HG03432 (cell line): ENCODE measurements around the gene IMPG2.
"Not testable (repeated sequence)": the region's sequence is repeated elsewhere in the genome, so short reads cannot be mapped to it uniquely, and the experiment has no call there.

Source experiments
- ATAC-seq: cut with Tn5 transposase; IDR thresholded peaks from one replicate; pipeline ENCODE4 v1.9.1; 2021; ENCODE audit warnings: mild to moderate bottlenecking, moderate library complexity; ENCODE audit not compliant: unreplicated experiment

IMPG2 gene

DNA sequence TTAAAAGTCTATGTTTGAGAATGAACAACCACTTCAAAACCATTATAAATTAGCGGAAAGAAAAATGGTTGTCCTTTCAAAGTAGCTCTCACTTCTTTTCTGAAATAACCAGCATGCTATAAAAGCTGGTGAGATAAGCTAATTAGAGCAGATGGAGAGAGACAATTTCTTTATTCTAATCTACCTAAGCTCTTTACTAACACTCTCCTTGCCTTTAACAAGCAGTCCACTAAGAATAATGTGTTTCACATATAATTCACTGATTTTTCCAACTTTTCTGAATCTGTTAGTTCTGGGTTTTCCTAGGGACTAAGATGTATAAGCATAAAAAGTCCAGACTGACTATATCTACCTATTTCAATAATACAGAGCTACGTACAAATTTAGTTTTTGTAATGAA, at the start of gene IMPG2:
IMPG2 (minus strand) TSS at position 101 of the 400 bp plus-strand sequence. CDS start 203 bp downstream, outside the sequence.
- ATAC-seq = no peak

GRCh38 chr3:101362406-101362805, 42.0 kb upstream of the IMPG2 start:
- no peak for ATAC-seq

DNA sequence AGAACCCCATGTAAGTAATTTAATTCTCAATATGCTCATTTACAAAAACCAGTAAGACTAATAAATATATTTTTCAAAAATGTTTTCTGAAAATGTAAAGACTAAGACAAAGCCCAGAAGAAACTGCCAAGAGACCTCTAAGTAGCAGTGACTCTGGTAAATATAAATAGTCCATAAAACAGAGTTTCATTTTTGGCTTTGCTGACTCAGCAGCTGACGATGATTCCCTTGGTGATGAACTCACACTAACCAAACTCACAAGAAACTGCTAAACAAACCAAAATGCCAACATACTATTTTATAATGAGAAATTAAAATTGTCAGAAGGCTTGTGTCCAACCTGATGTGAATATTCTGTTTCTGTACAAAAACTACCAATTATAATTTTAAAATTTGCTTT, 31.5 kb upstream of the IMPG2 start:
- no peak for ATAC-seq

GRCh38 chr3:101340591-101340990, 20.2 kb upstream of the IMPG2 start:
- ATAC-seq = no peak

- ATAC-seq = no peak
Observed at GRCh38 chr3:101333883-101334282, 13.5 kb upstream of the IMPG2 start.

DNA sequence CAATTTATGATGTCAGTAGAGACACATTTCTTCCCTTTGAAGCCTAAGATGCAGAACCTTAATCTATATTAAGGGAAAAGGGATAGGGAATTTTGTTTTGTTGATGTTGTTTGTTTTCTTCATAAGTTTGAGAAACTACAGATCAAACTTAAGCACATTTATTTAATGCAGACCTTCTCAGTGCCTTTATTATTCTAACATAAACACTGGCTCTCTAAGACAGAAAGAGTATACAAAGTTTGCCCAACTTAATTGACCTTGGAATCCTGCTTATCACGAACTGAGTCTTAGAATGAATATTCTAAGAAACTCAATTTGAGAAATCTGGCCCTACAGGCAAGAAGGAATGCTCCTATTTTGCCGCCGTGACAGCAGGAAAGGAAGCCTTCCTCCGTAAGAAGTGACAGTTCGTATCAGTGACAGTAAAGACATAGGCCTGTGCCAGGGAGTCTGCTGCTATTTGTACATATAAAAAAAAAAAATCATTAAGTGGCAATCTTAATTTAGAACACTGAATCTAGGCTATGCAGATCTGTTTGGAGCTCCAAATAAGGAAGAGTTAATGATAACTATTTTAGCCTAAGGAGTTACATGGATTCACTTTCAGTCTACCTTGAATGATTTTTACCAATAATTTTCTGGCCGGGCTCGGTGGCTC, 8.8 kb upstream of the IMPG2 start:
- ATAC-seq = no peak

GRCh38 chr3:101325393-101326134, 5.2 kb upstream of the IMPG2 start:
- no peak for ATAC-seq

DNA sequence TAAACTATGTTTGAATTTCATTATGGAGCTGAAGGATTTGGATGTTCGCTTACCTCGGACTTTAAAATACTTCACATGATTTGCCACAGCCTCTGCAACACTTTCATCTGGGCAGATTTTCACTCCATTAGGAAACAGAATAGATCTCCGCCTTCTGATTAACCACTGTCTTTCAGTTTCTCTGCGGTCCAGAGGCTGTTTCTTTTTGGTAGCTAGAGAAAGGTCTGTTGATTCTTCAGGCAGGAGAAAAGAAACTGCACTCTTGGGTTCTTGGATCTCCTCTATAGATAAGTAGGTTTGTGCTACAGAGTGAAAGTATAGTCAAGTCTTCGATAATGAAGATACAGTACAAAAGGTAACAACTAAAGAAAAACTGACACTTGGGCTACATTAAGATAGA, 844 bp downstream of the IMPG2 start:
- no peak for ATAC-seq

- ATAC-seq = no peak
Observed at GRCh38 chr3:101312545-101312944, 7.8 kb downstream of the IMPG2 start.

DNA sequence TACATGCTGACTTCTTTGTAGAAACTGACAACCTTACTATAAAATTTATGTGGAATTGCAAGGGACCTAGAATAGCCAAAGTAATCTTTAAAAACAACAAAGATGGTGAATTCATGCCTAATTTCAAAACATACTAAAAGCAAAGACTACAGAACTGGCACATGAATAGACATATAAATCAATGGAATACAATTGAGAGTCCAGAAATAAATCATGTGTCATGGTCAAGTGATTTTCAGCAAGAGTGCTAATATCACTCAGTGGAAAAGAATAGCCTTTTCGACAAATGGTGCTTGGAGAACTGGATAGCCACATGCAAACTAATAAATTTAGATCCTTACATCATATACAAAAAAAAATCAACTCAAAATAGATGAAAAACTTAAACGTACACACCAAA, 8.7 kb downstream of the IMPG2 start:
- no peak for ATAC-seq

DNA sequence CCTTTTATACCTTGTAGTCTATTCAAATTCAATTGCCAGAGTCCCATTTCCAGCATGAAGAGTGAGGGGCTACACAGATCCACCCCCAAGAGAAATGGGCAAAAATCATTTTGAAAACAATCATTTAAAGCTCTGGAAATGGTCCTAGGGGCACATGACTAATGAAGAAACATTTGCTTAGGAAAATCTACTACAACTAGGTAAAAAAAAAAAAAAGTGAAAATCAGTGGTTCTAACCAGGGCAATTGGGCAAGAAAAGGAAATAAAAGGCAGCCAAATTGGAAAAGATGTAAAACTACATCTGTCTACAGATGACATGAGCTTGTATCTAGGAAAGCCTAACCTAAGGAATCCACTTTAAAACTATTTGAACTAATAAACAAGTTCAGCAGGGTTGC, 9.4 kb downstream of the IMPG2 start:
- ATAC-seq = no peak

GRCh38 chr3:101308147-101308772, 12.1 kb downstream of the IMPG2 start:
- ATAC-seq = not testable (repeated sequence)

DNA sequence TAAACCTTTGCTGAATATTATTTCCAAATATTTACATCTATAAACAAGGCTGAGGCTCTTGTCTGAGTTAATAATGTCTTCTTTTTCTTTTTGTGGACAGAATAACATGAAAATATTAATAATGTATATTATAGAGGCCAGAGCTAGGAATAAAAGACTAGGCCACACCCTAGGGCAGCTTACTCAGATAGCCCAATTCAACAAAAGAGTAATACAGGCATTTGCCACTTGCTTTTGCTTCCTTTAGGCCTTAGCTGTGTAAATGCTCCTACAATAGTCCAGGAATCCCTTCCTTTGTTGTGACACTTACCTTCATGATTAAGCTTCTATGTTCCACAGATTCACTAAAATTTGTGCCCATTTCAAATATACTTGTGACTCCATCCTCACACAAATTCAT, 16.5 kb downstream of the IMPG2 start:
- no peak for ATAC-seq

DNA sequence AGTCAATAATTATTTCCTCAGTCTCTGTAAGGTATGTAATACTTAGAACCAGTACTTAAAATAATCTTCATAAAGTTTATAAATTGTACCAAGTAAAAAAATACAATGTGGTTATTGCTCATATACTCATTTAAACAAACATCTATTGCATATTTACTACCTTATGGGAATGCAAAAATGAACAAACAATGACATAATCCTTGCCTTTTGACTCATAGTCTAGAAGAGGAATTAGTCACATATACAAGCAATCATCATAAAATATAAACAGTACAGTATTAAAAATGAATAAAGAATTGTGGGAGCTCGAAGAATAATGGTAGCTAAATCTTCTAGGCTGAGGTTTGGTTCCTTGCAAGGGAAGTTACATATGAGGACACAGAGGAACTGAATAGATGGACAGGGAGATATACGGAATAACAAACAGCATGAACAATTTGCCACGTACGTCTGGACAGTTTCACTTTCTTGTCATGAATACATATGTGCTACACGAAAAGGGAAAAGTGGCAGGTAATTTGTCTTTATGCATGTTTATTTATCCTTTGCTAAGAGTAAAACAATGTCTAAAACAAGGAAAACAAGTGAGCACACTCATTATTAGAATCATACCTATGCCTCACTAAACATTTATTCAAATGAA, 17.2 kb downstream of the IMPG2 start:
- no peak for ATAC-seq

DNA sequence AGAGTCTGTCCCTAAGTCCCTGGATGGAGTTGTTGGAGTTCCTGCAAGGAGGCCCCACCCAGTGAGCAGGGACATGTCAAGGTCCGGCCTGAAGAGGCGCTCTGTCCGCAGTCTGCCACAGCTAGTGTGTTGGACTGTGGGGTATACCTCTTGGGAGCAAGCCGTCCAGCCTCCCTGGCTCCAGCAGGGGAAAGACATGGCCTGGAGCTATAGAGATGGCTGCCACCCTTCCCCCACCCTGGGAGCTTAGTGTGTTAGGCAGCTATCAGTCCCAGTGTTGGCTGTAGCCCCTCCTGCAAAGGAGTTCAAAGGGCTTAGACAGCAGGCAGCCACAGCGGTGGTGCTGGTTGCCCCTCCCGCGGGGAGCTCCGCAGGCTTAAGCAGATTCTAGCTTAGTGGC, 20.3 kb downstream of the IMPG2 start:
- no peak for ATAC-seq

DNA sequence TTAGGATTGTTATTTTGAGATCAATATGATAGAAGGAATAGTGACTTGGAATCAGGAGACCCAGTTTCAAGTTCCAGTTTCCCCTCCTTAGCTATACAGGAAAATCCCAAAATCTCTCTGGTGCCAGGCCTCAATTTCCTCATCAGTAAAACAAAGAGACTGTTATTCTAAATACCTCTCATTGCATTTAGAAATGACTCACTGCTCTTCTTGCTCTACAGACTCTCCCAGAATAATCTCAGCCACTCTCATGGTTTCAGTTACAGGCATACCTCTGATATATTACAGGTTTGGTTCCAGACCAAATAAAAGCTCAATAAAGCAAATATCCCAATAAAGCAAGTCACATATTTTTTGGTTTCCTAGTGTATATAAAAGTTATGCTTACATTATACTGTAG, 28.3 kb downstream of the IMPG2 start:
- ATAC-seq = peak; percentile 71

DNA sequence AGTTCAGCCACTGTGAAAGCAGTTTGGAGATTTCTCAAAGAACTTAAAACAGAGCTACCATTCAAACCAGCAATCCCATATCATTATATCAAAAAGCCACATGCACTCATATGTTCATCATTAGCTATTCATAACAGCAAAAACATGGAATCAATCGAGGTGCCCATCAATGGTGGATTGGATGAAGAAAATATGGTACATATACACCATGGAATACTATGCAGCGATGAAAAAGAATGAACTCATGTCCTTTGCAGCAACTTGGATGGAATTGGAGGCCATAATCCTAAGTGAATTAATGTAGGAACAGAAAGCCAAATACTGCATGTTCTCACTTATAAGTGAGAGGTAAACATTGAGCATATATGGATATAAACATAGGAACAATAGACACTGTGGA, 32.1 kb downstream of the IMPG2 start:
- no peak for ATAC-seq

DNA sequence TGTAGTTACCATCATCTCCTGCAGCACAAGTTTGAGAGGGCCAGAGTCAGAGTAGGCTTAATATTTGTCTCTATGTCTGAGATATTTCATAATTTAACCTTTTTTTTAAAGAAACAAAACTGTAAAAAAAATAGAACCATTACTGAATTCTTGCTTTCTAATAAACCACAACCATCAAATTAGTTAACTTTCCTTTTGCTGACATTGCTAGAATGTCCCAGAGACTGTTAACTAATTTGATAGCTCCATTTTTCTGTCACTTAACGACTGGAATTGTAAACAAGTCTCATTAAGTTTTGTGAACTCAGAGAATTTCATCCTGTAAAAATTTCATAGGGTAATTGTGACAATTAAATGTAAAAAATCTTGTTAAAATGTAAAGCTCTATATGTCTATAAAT, 35.6 kb downstream of the IMPG2 start:
- no peak for ATAC-seq

DNA sequence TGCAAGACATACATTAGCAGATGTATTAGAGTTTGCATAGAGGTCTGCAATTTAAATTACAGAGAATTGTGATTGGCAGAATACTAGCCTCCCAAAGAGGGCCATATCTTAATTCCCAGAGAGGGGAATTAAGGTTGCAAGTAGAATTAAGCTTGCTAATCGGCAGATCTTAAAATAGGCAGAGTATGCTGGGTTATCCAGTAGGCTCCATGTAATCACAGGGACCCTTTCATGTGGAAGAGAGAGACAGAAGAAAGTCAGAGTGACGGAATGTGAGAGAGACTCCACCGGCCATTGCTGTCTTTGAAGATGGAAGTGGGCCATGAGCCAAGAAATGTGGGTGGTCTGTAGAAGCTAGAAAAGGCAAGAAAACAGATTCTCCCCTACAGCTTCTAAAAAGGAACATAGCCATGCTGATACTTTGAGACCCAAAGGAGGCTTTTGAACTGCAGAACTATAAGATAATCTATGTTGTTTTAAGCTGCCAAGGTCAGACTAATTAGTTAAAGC, 38.8 kb downstream of the IMPG2 start:
- no peak for ATAC-seq

DNA sequence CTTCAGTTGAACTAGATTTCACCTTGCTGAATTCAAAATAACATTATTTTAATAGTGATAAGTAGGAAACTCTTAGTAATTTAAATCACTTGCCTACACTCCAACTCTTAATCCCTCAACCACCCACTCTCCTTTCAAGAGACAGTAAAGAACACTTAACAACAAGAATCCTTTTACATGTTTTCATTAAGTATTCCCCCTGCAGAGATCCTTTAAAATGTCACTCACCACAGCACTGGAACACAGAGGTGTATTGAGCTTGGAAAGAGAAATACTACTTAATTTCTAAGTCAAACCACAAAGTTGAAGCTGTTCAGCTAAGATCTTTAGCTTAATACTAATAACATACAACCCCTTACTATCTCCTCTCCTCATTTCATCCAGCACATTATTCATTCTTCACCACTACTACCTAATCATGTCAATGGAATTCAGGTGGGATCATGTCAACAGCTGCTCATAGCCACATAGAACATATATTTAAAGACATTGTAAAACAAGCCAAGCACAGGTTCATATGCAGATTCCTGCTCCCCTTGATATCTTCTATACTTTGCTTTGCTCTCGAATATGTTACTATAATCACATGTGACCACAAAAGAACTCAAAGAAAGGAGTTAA, 40.5 kb downstream of the IMPG2 start:
- no peak for ATAC-seq

DNA sequence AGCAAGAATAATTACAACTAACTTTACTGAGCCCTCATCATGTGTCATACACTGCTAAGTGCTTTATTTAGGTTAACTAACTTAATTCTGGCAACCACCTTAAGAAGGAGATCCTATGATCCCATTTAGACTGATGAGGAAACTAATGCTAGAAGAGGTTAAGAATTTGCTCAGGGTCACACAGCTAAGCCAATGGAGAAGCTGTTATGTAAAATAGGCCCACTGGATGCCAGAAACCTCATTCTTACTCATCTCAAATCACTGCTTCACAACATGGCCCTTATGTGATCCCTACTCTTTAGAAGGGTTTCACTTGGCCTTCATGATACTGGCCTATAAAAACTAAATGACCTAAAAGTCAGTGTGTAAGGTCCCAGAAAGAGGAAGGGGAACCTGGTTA, 41.2 kb downstream of the IMPG2 start:
- no peak for ATAC-seq
